ENCODE measurements around the gene CST7. TPM values are rescaled to one million over a fixed set of nuclear protein-coding genes. Genes with fewer than 3 reads are reported as not detected.

Gene CST7
- total RNA-seq, 1 experiment from 2014 or later, result not detected

GRCh38 chr20:24935766-24936525, 13.1 kb upstream of the CST7 start:
- intact Hi-C loops (cut with micrococcal nuclease; ENCODE audit: unreplicated experiment), result no loop called here
- H3K9me3 ChIP-seq (ENCODE audit: low read depth, low read length, poor library complexity, severe bottlenecking), result no peaks in the 10 kb centered on the region
- DNase-seq (ENCODE audit: low spot score), result no peak
- BruUV-seq (replicated peaks), result no TSS peak
- H3K27ac ChIP-seq (ENCODE audit: low read depth, low read length, poor library complexity, severe bottlenecking), result no peak overlapping the region
- POLR2A ChIA-PET (ENCODE audit: low non-redundant PET), result no interaction called here
- CTCF ChIA-PET, result no interaction called here
- H3K4me1 ChIP-seq (ENCODE audit: insufficient read depth, low read length, poor library complexity, severe bottlenecking), result no peaks in the 10 kb centered on the region
- no peaks in the 10 kb centered on the region for H3K36me3 ChIP-seq (ENCODE audit: insufficient read depth, low read length, poor library complexity, severe bottlenecking)
- no peak overlapping the region for H3K4me3 ChIP-seq (ENCODE audit: low read depth, low read length, poor library complexity, severe bottlenecking)
- H3K27me3 ChIP-seq (replicated peaks; ENCODE audit: insufficient read depth, low read depth, low read length, poor library complexity), result no peaks in the 10 kb centered on the region
- TF ChIP-seq EZH2 (IDR thresholded peaks at IDR 0.05; ENCODE audit: borderline replicate concordance, low read depth, low read length, poor library complexity, severe bottlenecking) (no peak), CTCF (conservative IDR thresholded peaks at IDR 0.05; ENCODE audit: low read depth, low read length) (no peak)

GRCh38 chr20:24936526-24937407, 12.3 kb upstream of the CST7 start:
- H3K9me3 ChIP-seq (ENCODE audit: low read depth, low read length, poor library complexity, severe bottlenecking), result no peaks in the 10 kb centered on the region
- CTCF ChIA-PET, result no interaction called here
- intact Hi-C loops (cut with micrococcal nuclease; ENCODE audit: unreplicated experiment), result no loop called here
- no peaks in the 10 kb centered on the region for H3K27me3 ChIP-seq (replicated peaks; ENCODE audit: insufficient read depth, low read depth, low read length, poor library complexity)
- H3K36me3 ChIP-seq (ENCODE audit: insufficient read depth, low read length, poor library complexity, severe bottlenecking), result no peaks in the 10 kb centered on the region
- H3K4me3 ChIP-seq (ENCODE audit: low read depth, low read length, poor library complexity, severe bottlenecking), result no peak overlapping the region
- no peak for TF ChIP-seq EZH2 (IDR thresholded peaks at IDR 0.05; ENCODE audit: borderline replicate concordance, low read depth, low read length, poor library complexity, severe bottlenecking)
- TF ChIP-seq CTCF (conservative IDR thresholded peaks at IDR 0.05; ENCODE audit: low read depth, low read length), result no peak
- no peaks in the 10 kb centered on the region for H3K4me1 ChIP-seq (ENCODE audit: insufficient read depth, low read length, poor library complexity, severe bottlenecking)
- BruUV-seq (replicated peaks), result no TSS peak
- H3K27ac ChIP-seq (ENCODE audit: low read depth, low read length, poor library complexity, severe bottlenecking), result no peak overlapping the region
- DNase-seq (ENCODE audit: low spot score), result no peak
- POLR2A ChIA-PET (ENCODE audit: low non-redundant PET), result no interaction called here

DNA sequence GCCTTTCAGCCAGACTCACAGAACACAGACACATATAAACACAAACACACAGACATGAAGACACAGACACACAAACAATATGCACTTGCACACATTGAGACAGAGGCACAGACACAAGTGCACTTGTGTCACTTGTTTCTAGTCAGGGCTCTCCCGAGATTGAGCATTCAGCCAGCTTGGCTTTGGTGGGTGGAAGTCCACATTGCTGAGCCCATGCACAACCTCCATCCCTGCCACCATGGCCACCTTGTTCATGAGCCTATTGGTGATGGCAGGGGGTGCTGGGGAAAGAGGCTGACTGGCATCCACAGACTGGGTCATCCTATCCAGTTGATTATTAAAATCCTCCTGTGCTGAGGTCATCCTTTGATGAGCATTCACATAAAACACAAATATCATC, 11.5 kb upstream of the CST7 start:
- no peak for TF ChIP-seq EZH2 (IDR thresholded peaks at IDR 0.05; ENCODE audit: borderline replicate concordance, low read depth, low read length, poor library complexity, severe bottlenecking)
- no peak for TF ChIP-seq CTCF (conservative IDR thresholded peaks at IDR 0.05; ENCODE audit: low read depth, low read length)
- no TSS peak for BruUV-seq (replicated peaks)
- Histone ChIP-seq H3K4me1 (ENCODE audit: insufficient read depth, low read length, poor library complexity, severe bottlenecking) (no peaks in the 10 kb centered on the region), H3K27ac (ENCODE audit: low read depth, low read length, poor library complexity, severe bottlenecking) (no peak overlapping the region), H3K36me3 (ENCODE audit: insufficient read depth, low read length, poor library complexity, severe bottlenecking) (no peaks in the 10 kb centered on the region), H3K9me3 (ENCODE audit: low read depth, low read length, poor library complexity, severe bottlenecking) (no peaks in the 10 kb centered on the region), H3K4me3 (ENCODE audit: low read depth, low read length, poor library complexity, severe bottlenecking) (no peak overlapping the region), H3K27me3 (replicated peaks; ENCODE audit: insufficient read depth, low read depth, low read length, poor library complexity) (no peaks in the 10 kb centered on the region)
- POLR2A ChIA-PET (ENCODE audit: low non-redundant PET), result no interaction called here
- DNase-seq (ENCODE audit: low spot score), result no peak
- intact Hi-C loops (cut with micrococcal nuclease; ENCODE audit: unreplicated experiment), result no loop called here
- CTCF ChIA-PET, result no interaction called here
